Neural crest cell (in vitro differentiated cells): Measurements from ENCODE around the gene STAT6. TPM values are rescaled to one million over a fixed set of nuclear protein-coding genes. Genes with fewer than 3 reads are reported as not detected.

ENCODE experiments used
- DNase-seq: peaks from one replicate; pipeline ENCODE4 v3.0.0; 2021; ENCODE audit warnings: low read depth, mixed read lengths, low spot score
- H3K27ac Mint-ChIP-seq: one replicate; pipeline ENCODE4 v1.8.0; 2021; ENCODE audit warnings: mild to moderate bottlenecking, mixed read lengths; ENCODE audit not compliant: unreplicated experiment
- H3K27me3 Mint-ChIP-seq: 2 replicates; pipeline ENCODE4 v1.8.0; 2021; ENCODE audit warnings: low read depth, mild to moderate bottlenecking, mixed read lengths
- H3K36me3 Mint-ChIP-seq: 2 replicates; pipeline ENCODE4 v1.8.0; 2021; ENCODE audit warnings: low read depth, mild to moderate bottlenecking, mixed read lengths
- H3K4me1 Mint-ChIP-seq: 2 replicates; pipeline ENCODE4 v1.8.0; 2021; ENCODE audit warnings: mixed read lengths
- H3K4me3 Mint-ChIP-seq: one replicate; pipeline ENCODE4 v1.8.0; 2021; ENCODE audit warnings: mild to moderate bottlenecking, mixed read lengths
- H3K9me3 Mint-ChIP-seq: 2 replicates; pipeline ENCODE4 v1.8.0; 2021; ENCODE audit warnings: mixed read lengths
- CTCF ChIP-seq: fragments of 200-600 bp; sonication (generic); conservative IDR thresholded peaks from 2 replicates; pipeline ENCODE4 v1.5.0; 2021; ENCODE audit warnings: antibody characterized with exemption, mild to moderate bottlenecking
- total RNA-seq: library from RNA; stranded (reverse); gene quantifications from 2 replicates; pipeline ENCODE4 v1.2.1, GENCODE V29; 2021

STAT6 gene
- total RNA-seq, 1 donor from 2014 or later: 40.2 TPM

- DNase-seq: peak; percentile 22
- Mint-ChIP-seq H3K27me3 (no peaks in the 10 kb centered on the region), H3K36me3 (peaks cover 4% of the 10 kb centered on the region), H3K4me1 (peaks cover 68% of the 10 kb centered on the region), H3K9me3 (no peaks in the 10 kb centered on the region), H3K27ac (no peak overlapping the region), H3K4me3 (peak overlapping the region; percentile 11)
- TF ChIP-seq CTCF: no peak
Measured at GRCh38 chr12:57135527-57136326, 24.6 kb upstream of the STAT6 start.

- no peak for DNase-seq
- peaks cover 4% of the 10 kb centered on the region for H3K36me3 Mint-ChIP-seq
- peak overlapping the region; percentile 11 for H3K4me3 Mint-ChIP-seq
- peak overlapping the region; percentile 23 for H3K27ac Mint-ChIP-seq
- peaks cover under 1% of the 10 kb centered on the region for H3K27me3 Mint-ChIP-seq
- H3K9me3 Mint-ChIP-seq: no peaks in the 10 kb centered on the region
- H3K4me1 Mint-ChIP-seq: peaks cover 74% of the 10 kb centered on the region
- no peak for TF ChIP-seq CTCF
Measured at GRCh38 chr12:57134949-57135348, 23.8 kb upstream of the STAT6 start.

- DNase-seq: no peak
Measured at GRCh38 chr12:57133916-57134315, 22.8 kb upstream of the STAT6 start.

GRCh38 chr12:57133013-57133569 lies 21.9 kb upstream of the STAT6 start:
- TF ChIP-seq CTCF: no peak
- peak overlapping the region; percentile 86 for H3K4me3 Mint-ChIP-seq
- peaks cover 67% of the 10 kb centered on the region for H3K4me1 Mint-ChIP-seq
- H3K27me3 Mint-ChIP-seq: peaks cover 4% of the 10 kb centered on the region
- H3K9me3 Mint-ChIP-seq: no peaks in the 10 kb centered on the region
- DNase-seq: no peak
- H3K27ac Mint-ChIP-seq: peak overlapping the region; percentile 62
- no peaks in the 10 kb centered on the region for H3K36me3 Mint-ChIP-seq

More at GRCh38 chr12:57133916-57134315, 22.8 kb upstream of the STAT6 start:
- Mint-ChIP-seq H3K4me1 (peaks cover 75% of the 10 kb centered on the region), H3K27me3 (peaks cover 4% of the 10 kb centered on the region), H3K9me3 (no peaks in the 10 kb centered on the region), H3K36me3 (no peaks in the 10 kb centered on the region), H3K4me3 (peak overlapping the region; percentile 61), H3K27ac (peak overlapping the region; percentile 83)
- TF ChIP-seq CTCF: no peak

GRCh38 chr12:57131896-57132744 lies 21.0 kb upstream of the STAT6 start:
- TF ChIP-seq CTCF: no peak
- DNase-seq: no peak
- peak overlapping the region; percentile 86 for H3K4me3 Mint-ChIP-seq
- peaks cover 70% of the 10 kb centered on the region for H3K4me1 Mint-ChIP-seq
- H3K27ac Mint-ChIP-seq: no peak overlapping the region
- peaks cover 7% of the 10 kb centered on the region for H3K27me3 Mint-ChIP-seq
- H3K36me3 Mint-ChIP-seq: no peaks in the 10 kb centered on the region
- H3K9me3 Mint-ChIP-seq: no peaks in the 10 kb centered on the region
